ENCODE results near the gene LSM14B.

The LSM14B gene

GRCh38 chr20:62096421-62097380, 25.6 kb upstream of the LSM14B start:
- Histone ChIP-seq H3K9me3 (no peaks in the 10 kb centered on the region), H3K36me3 (no peaks in the 10 kb centered on the region)
- TF ChIP-seq, protein P1, sequence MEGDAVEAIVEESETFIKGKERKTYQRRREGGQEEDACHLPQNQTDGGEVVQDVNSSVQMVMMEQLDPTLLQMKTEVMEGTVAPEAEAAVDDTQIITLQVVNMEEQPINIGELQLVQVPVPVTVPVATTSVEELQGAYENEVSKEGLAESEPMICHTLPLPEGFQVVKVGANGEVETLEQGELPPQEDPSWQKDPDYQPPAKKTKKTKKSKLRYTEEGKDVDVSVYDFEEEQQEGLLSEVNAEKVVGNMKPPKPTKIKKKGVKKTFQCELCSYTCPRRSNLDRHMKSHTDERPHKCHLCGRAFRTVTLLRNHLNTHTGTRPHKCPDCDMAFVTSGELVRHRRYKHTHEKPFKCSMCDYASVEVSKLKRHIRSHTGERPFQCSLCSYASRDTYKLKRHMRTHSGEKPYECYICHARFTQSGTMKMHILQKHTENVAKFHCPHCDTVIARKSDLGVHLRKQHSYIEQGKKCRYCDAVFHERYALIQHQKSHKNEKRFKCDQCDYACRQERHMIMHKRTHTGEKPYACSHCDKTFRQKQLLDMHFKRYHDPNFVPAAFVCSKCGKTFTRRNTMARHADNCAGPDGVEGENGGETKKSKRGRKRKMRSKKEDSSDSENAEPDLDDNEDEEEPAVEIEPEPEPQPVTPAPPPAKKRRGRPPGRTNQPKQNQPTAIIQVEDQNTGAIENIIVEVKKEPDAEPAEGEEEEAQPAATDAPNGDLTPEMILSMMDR (IDR thresholded peaks at IDR 0.05): no peak

GRCh38 chr20:62097881-62098407, 24.3 kb upstream of the LSM14B start:
- H3K27ac ChIP-seq: no peak overlapping the region
- H3K9me3 ChIP-seq: no peaks in the 10 kb centered on the region
- no peaks in the 10 kb centered on the region for H3K27me3 ChIP-seq
- TF ChIP-seq, protein P1 (IDR thresholded peaks at IDR 0.05): no peak
- H3K36me3 ChIP-seq: no peaks in the 10 kb centered on the region
- H3K4me3 ChIP-seq (ENCODE audit: low read depth in 1 of 2, low read length in 1 of 2): no peak overlapping the region
- H3K4me1 ChIP-seq (ENCODE audit: control insufficient read depth in 1 of 2, insufficient read depth in 1 of 2, low read depth in 1 of 2, low read length in 1 of 2): no peaks in the 10 kb centered on the region

More at GRCh38 chr20:62096421-62097380, 25.6 kb upstream of the LSM14B start:
- H3K27ac ChIP-seq: no peak overlapping the region
- H3K4me1 ChIP-seq (ENCODE audit: control insufficient read depth in 1 of 2, insufficient read depth in 1 of 2, low read depth in 1 of 2, low read length in 1 of 2): no peaks in the 10 kb centered on the region
- H3K4me3 ChIP-seq (ENCODE audit: low read depth in 1 of 2, low read length in 1 of 2): no peak overlapping the region
- H3K27me3 ChIP-seq: no peaks in the 10 kb centered on the region

GRCh38 chr20:62101078-62101477, 21.2 kb upstream of the LSM14B start:
- H3K4me3 ChIP-seq (ENCODE audit: low read depth in 1 of 2, low read length in 1 of 2): no peak overlapping the region
- TF ChIP-seq, protein P1 (IDR thresholded peaks at IDR 0.05): no peak
- H3K4me1 ChIP-seq (ENCODE audit: control insufficient read depth in 1 of 2, insufficient read depth in 1 of 2, low read depth in 1 of 2, low read length in 1 of 2): no peaks in the 10 kb centered on the region
- no peaks in the 10 kb centered on the region for H3K36me3 ChIP-seq
- peaks cover 8% of the 10 kb centered on the region for H3K27me3 ChIP-seq
- no peaks in the 10 kb centered on the region for H3K9me3 ChIP-seq
- no peak overlapping the region for H3K27ac ChIP-seq

DNA sequence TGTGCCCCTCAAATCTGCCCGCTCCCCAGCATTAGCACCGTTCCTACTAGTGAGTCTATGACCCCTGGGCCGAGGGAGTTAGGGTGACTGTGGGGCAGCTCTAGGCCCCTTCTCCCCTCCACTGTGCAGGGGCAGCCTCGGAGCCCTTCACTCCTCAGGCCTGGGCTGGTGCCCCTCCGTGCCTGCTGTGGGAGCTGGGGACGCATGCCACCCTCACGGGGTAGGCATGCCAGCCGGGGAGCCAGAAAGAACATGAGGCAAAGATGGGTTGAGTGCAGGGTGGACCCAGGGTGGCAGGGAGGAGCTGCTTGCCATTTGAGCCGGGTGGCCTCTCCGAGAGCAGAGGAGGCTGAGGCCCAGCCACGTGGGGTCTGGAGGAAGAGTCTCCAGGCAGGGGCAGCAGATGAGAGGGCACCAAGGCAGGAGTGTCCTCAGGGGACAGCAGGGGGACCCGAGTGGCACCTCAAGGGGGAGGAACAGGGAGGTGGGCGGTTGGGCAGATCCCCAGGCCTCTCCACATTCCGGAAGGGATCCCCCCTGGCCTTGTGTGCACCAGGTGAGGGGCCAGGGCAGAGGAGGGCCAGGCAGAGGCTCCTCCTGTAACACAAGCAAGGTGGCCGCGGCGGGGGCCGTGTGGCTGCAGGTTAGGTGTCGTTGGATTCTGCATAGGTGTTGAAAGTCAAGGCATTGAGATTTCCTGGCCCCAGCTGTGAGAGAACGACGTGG, 18.6 kb upstream of the LSM14B start:
- H3K27ac ChIP-seq: no peak overlapping the region
- H3K27me3 ChIP-seq: peaks cover 8% of the 10 kb centered on the region
- H3K4me3 ChIP-seq (ENCODE audit: low read depth in 1 of 2, low read length in 1 of 2): no peak overlapping the region
- peaks cover 10% of the 10 kb centered on the region for H3K9me3 ChIP-seq
- no peaks in the 10 kb centered on the region for H3K4me1 ChIP-seq (ENCODE audit: control insufficient read depth in 1 of 2, insufficient read depth in 1 of 2, low read depth in 1 of 2, low read length in 1 of 2)
- TF ChIP-seq, protein P1 (IDR thresholded peaks at IDR 0.05): no peak
- H3K36me3 ChIP-seq: no peaks in the 10 kb centered on the region

GRCh38 chr20:62104234-62104789, 18.0 kb upstream of the LSM14B start:
- TF ChIP-seq, protein P1 (IDR thresholded peaks at IDR 0.05): no peak
- no peaks in the 10 kb centered on the region for H3K4me1 ChIP-seq (ENCODE audit: control insufficient read depth in 1 of 2, insufficient read depth in 1 of 2, low read depth in 1 of 2, low read length in 1 of 2)
- H3K9me3 ChIP-seq: peaks cover 14% of the 10 kb centered on the region
- peaks cover 8% of the 10 kb centered on the region for H3K27me3 ChIP-seq
- no peak overlapping the region for H3K4me3 ChIP-seq (ENCODE audit: low read depth in 1 of 2, low read length in 1 of 2)
- no peaks in the 10 kb centered on the region for H3K36me3 ChIP-seq
- no peak overlapping the region for H3K27ac ChIP-seq

Data from neutrophil (primary cell).